Mammary epithelial cell (primary cell): Measurements from ENCODE around the gene ZNF471.

Source experiments
- CTCF ChIP-seq, 2 donors: IDR thresholded peaks in 1 of 2; conservative IDR thresholded peaks in 1 of 2; 2 replicates each; pipeline ENCODE4 v1.5.1; 2011 to 2012; ENCODE audit warnings: inconsistent platforms in 2 of 2, low read length in 2 of 2, mild to moderate bottlenecking in 2 of 2, control low read depth in 1 of 2, low read depth in 1 of 2; ENCODE audit not compliant: insufficient read depth in 1 of 2; ENCODE audit errors: extremely low read depth in 1 of 2
- EZH2 ChIP-seq: IDR thresholded peaks from 2 replicates; pipeline ENCODE4 v1.6.1; 2012; ENCODE audit warnings: low read length, inconsistent platforms, borderline replicate concordance

- no peak for TF ChIP-seq CTCF (conservative IDR thresholded peaks at IDR 0.05 in 1 of 2, IDR thresholded peaks at IDR 0.05 in 1 of 2; ENCODE audit: extremely low read depth in 1 of 2, insufficient read depth in 1 of 2, low read depth in 1 of 2, low read length in 2 of 2)
- no peak for TF ChIP-seq EZH2
Observed at GRCh38 chr19:56504581-56504980, 3.1 kb upstream of the ZNF471 start.
